HepG2 (cell line): Measurements from ENCODE around the gene GRID1.

Experiments used
- CHD2 ChIP-seq: IDR thresholded peaks from 2 replicates; pipeline ENCODE4 v1.6.1; 2011; ENCODE audit warnings: low read depth, low read length, improper control_type of control experiment
- POLR2A ChIP-seq, 2 experiments: IDR thresholded peaks; 2 replicates each; pipeline ENCODE4 v1.6.1; 2011; ENCODE audit warnings: low read depth in 2 of 2, low read length in 2 of 2, mild to moderate bottlenecking in 1 of 2, moderate library complexity in 1 of 2; ENCODE audit not compliant: insufficient read depth in 1 of 2
- TF ChIP-seq, protein P1 (sequence below): sonication (generic); formaldehyde crosslinking; IDR thresholded peaks from 2 replicates; pipeline ENCODE4 v1.4.0; 2020; ENCODE audit warnings: missing genetic modification reagents

DNA sequence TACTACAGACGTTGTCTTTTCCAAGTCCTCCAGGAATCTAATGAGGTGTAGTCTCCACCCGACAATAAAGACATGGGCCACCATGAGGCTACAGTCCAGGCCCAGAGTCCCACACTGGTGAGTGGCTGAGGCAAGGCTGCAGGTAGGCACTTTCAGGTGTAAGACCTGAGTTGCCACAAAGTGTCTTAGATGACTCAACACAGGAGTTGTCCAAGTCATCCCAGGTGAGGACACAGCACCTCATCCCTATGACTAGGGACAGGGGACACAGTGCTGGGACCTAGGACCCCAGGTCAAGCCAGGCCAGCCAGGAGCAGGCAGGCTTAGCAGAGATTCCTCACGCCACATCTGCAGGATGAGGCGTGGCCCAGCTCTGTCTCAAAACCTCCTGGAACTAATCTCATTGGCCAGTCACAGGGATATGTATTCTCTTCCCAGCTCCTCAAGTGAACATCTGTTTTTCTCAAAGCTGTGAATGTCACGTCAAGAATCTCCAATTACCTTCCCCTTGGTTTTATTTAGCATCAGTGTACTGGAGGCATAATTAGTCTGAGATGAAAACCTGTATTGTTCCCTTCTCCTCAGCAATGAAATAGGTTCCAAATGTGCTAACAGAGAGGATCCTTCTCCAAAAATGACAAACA, 254.6 kb downstream of the GRID1 start:
- TF ChIP-seq, protein P1, sequence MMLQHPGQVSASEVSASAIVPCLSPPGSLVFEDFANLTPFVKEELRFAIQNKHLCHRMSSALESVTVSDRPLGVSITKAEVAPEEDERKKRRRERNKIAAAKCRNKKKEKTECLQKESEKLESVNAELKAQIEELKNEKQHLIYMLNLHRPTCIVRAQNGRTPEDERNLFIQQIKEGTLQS (CRISPR knock-in tag): no peak
- TF ChIP-seq POLR2A (IDR thresholded peaks at IDR 0.05; ENCODE audit: insufficient read depth in 1 of 2, low read depth in 2 of 2, low read length in 2 of 2): no peak
- no peak for TF ChIP-seq CHD2
